Neural crest cell (in vitro differentiated cells): ENCODE results near the gene ATP6V0D1. TPM values are rescaled to one million over a fixed set of nuclear protein-coding genes. Genes with fewer than 3 reads are reported as not detected.

Experiments used
- DNase-seq: peaks from one replicate; pipeline ENCODE4 v3.0.0; 2021; ENCODE audit warnings: low read depth, mixed read lengths, low spot score
- H3K27ac Mint-ChIP-seq: one replicate; pipeline ENCODE4 v1.8.0; 2021; ENCODE audit warnings: mild to moderate bottlenecking, mixed read lengths; ENCODE audit not compliant: unreplicated experiment
- H3K27me3 Mint-ChIP-seq: 2 replicates; pipeline ENCODE4 v1.8.0; 2021; ENCODE audit warnings: low read depth, mild to moderate bottlenecking, mixed read lengths
- H3K36me3 Mint-ChIP-seq: 2 replicates; pipeline ENCODE4 v1.8.0; 2021; ENCODE audit warnings: low read depth, mild to moderate bottlenecking, mixed read lengths
- H3K4me1 Mint-ChIP-seq: 2 replicates; pipeline ENCODE4 v1.8.0; 2021; ENCODE audit warnings: mixed read lengths
- H3K4me3 Mint-ChIP-seq: one replicate; pipeline ENCODE4 v1.8.0; 2021; ENCODE audit warnings: mild to moderate bottlenecking, mixed read lengths
- H3K9me3 Mint-ChIP-seq: 2 replicates; pipeline ENCODE4 v1.8.0; 2021; ENCODE audit warnings: mixed read lengths
- CTCF ChIP-seq: fragments of 200-600 bp; sonication (generic); conservative IDR thresholded peaks from 2 replicates; pipeline ENCODE4 v1.5.0; 2021; ENCODE audit warnings: antibody characterized with exemption, mild to moderate bottlenecking
- total RNA-seq: library from RNA; stranded (reverse); gene quantifications from 2 replicates; pipeline ENCODE4 v1.2.1, GENCODE V29; 2021

ATP6V0D1 gene
- total RNA-seq, 1 donor from 2014 or later = 54.7 TPM

- no peak for TF ChIP-seq CTCF
- H3K27ac Mint-ChIP-seq = no peak overlapping the region
- H3K4me1 Mint-ChIP-seq = peaks cover 5% of the 10 kb centered on the region
- no peaks in the 10 kb centered on the region for H3K36me3 Mint-ChIP-seq
- no peaks in the 10 kb centered on the region for H3K9me3 Mint-ChIP-seq
- peaks cover 17% of the 10 kb centered on the region for H3K27me3 Mint-ChIP-seq
- no peak overlapping the region for H3K4me3 Mint-ChIP-seq
- no peak for DNase-seq
Observed at GRCh38 chr16:67509016-67509415, 28.1 kb upstream of the ATP6V0D1 start.

GRCh38 chr16:67506468-67506867 is 25.5 kb upstream of the ATP6V0D1 start:
- Mint-ChIP-seq H3K9me3 (no peaks in the 10 kb centered on the region), H3K4me3 (no peak overlapping the region), H3K27me3 (peaks cover 17% of the 10 kb centered on the region), H3K27ac (no peak overlapping the region), H3K4me1 (peaks cover 5% of the 10 kb centered on the region), H3K36me3 (no peaks in the 10 kb centered on the region)
- TF ChIP-seq CTCF = no peak
- no peak for DNase-seq

GRCh38 chr16:67504031-67505021 is 23.4 kb upstream of the ATP6V0D1 start:
- TF ChIP-seq CTCF = no peak
- Mint-ChIP-seq H3K27ac (no peak overlapping the region), H3K4me3 (no peak overlapping the region), H3K9me3 (no peaks in the 10 kb centered on the region), H3K4me1 (peaks cover 5% of the 10 kb centered on the region), H3K36me3 (no peaks in the 10 kb centered on the region), H3K27me3 (peaks cover 17% of the 10 kb centered on the region)
- DNase-seq = no peak

- Mint-ChIP-seq H3K27ac (no peak overlapping the region), H3K9me3 (no peaks in the 10 kb centered on the region), H3K27me3 (no peaks in the 10 kb centered on the region), H3K4me3 (no peak overlapping the region), H3K4me1 (no peaks in the 10 kb centered on the region), H3K36me3 (no peaks in the 10 kb centered on the region)
- TF ChIP-seq CTCF = no peak
- no peak for DNase-seq
Observed at GRCh38 chr16:67499106-67499505, 18.1 kb upstream of the ATP6V0D1 start.

GRCh38 chr16:67490335-67491096 is 9.6 kb upstream of the ATP6V0D1 start:
- Mint-ChIP-seq H3K27me3 (no peaks in the 10 kb centered on the region), H3K36me3 (no peaks in the 10 kb centered on the region), H3K4me3 (no peak overlapping the region), H3K4me1 (peaks cover 11% of the 10 kb centered on the region), H3K27ac (no peak overlapping the region), H3K9me3 (no peaks in the 10 kb centered on the region)
- DNase-seq = no peak
- TF ChIP-seq CTCF = no peak
